GM21390 (cell line): Measurements from ENCODE around the gene CD24.
A peak's percentile ranks its signal among the peaks of the same experiment; 100 is the strongest.
"Not testable (repeated sequence)": the region's sequence is repeated elsewhere in the genome, so short reads cannot be mapped to it uniquely, and the experiment has no call there.

Experiments used
- ATAC-seq: cut with Tn5 transposase; IDR thresholded peaks from one replicate; pipeline ENCODE4 v1.9.1; 2021; ENCODE audit not compliant: unreplicated experiment

The CD24 gene

DNA sequence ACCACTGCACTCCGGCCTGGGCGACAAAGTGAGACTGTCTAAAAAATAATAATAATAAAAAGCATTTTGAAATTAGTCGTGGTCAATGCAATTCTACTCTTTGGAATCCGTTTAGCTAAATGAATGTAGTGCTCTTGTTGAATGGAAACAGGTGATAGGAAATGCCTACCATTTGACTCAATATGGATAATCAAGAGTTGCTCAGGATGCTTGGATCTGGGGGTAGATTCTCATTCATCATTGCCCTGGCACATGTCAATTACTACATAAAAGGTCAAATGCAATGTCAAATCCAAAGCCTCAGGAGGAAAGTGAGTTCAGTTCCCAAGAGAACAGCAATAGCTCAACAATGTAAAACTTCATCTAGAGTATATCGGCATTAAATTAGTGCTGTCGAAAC is 3.8 kb downstream of the CD24 start:
- not testable (repeated sequence) for ATAC-seq

DNA sequence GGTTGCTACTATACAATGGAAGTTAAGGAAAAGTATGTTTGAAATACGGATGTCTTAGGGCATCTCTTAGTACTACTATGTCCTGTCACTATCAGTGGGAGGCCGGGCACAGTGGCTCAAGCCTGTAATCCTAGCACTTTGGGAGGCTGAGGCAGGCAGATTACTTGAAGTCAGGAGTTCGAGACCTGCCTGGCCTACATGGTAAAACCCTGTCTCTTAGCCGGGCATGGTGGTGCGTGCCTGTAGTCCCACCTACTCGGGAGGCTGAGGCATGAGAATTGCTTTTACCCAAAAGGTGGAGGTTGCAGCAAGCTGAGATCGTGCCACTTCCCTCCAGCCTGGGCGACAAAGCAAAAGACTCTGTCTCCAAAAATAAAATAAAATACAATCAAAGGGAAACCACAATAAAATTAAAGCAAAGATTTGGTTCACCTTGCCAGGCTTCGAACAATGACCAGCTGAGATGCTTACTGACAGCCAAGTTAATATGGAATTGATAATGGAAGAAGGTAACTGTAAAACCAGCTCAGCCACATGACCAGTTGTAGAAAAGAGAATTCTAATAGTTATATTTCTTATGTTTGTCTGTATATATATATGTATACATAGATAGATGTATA is 6.5 kb downstream of the CD24 start:
- no peak for ATAC-seq

DNA sequence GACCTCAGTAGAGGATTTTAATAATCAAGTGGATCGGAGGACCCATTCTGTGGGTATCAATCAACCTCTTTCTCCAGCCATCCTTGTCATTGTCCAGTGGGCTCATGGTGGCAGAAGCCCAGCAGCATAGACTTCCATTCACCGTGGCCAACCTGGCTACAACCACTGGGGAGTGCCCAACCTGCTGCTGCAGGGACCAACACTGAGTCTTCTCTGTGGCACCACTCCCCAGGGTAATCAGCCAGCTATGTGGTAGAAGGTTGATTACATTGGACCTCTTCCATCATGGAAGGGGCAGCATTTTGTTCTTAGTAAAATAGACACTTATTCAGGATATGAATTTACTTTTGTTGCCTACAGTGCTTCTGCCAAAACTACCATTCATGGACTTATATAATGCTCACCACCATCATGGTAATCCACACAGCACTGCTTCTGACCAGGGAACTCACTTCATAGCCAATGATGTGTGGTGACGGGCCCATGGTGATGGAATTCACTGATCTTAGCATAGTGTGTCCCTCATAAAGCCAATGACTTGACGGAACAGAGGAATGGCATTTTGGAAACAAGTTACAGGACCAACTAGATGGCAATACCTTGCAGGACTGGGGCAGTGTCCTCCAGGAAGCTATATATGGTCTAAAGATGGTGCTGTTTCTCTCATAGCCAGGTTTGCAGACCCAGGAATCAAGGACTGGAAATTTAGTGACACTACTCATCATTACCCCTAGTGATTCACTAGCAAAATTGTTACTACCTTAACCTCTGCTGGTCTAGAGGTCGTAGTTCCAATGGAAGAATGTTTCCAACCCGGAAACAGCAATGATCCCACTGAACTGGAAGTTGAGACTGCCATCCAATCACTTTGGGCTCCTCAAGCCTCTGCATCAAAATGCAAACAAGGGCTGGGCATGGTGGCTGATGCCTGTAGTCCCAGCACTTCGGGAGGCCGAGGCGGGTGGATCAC is 7.6 kb downstream of the CD24 start:
- no peak for ATAC-seq

DNA sequence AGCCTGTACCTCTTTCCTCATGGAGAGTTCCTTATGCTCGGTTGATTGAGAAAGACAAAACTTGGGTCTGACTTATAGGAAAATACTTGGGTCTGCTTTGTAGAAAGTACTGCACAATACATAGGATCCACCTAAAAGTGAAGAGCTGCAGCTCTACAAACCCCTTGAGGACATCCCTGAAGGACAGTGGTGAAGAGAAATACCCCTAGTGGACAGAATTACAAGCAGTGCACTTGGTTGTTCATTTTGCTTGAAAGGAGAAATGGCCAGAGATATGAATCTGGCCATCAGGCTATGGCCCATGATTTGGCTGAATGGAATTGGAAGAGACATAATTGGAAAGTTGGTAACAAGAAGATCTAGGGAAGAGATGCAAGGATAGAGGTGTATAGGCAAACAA is 8.3 kb downstream of the CD24 start:
- no peak for ATAC-seq

DNA sequence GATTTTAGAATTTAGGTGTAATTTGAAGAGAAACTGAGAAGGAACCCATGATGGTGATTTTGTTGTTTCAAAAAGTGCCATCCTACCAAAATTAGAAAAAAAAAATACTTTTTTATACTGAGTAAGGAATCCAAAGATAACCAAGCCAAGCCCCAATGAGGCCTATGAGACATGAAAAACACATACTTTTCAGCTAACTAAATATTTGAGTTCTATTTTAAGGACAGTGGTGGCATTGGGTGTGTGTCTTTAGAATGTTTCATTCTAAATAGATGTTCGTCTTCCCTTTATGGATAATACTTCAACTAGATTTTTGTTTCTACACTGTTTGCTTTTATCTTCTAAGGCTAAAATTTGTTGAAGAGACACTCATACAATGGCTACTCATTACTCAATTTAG is 9.6 kb downstream of the CD24 start:
- ATAC-seq, result no peak

DNA sequence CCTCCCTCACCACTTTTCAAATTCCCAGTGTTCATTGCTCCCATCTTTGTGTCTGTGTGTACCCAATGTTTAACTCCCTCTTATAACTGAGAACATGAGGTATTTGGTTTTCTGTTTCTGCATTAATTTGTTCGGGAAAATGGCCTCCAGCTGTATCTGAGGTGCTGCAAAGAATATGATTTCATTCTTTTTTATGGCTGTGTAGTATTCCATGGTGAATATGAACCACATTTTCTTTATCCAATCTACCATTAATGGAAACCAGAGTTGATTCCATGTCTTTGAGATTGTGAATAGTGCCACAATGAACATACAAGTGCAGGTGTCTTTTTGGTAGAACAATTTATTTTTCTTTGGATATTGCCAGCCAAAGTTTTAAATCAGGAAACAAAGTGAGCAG is 10.4 kb downstream of the CD24 start:
- no peak for ATAC-seq

DNA sequence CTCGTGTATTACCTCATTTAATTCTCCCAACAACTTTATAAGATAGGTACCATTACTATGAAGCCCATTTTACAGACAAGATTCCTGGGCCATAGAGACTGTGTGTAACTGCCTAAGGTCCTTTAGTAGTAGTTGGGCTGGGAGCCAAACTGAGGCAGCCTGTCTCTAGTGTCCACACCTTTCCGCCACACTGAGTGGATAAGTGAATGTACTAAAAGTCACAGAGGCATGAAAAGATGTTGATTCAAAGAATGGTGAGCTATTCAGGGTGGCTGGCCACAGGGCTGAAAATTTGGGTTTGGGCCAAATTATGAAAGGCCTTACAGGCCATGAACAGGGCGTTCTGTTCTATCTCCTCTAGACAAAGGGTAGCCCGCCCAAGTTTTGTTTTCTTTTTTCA is 11.0 kb downstream of the CD24 start:
- ATAC-seq, result no peak

DNA sequence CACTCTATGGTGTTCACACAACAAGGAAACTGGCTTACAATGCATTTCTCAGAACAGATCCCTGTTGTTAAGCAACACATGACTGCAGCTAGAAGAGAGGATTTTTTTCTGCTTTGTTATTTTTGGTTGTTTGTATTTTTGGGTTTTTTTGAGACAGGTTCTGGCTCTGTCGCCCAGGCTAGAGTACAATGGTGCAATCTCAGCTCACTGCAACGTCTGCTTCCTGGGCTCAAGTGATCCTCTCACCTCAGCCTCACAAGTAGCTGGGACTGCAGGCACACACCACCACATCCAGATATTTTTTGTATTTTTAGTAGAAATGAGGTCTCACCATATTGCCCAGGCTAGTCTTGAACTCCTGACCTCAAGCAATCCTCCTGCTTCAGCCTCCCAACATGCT is 12.7 kb downstream of the CD24 start:
- no peak for ATAC-seq

DNA sequence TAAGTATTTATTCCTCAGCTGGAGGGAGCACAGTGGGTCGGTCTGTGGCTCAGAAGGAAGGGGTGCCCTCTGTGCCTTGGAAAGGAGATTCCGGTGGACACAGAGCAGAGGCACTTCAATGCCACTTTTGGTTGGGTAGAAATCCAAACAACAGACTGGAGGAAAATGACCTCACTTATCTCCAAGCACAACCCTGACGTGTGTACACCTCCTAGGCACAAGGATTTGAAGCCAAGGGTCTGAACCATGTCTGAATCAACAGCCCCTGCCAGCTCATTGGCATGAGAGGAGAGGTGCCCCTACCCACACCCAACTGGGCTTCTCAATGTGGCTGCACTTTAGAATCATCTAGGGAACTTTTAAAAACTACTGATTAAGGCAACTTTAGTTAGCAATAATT is 13.4 kb downstream of the CD24 start:
- ATAC-seq, result no peak

DNA sequence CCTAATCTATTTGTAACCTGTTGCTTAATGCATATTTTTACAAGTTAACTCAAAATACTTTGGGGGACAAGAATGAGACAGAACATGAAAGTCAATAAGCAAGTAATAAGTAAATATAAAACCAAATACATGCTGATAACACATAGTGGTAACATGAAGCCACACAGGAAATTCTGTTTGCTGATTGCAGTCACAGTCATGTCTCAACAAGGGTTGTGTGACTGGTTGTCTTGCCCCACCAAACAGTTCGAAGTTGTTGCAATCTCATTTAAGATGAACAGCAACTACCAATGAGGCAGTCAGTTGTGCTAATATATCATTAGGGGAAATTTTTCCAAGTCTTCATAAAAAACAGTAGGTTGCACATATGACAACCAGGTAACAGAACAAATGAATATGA is 14.5 kb downstream of the CD24 start:
- ATAC-seq, result no peak

DNA sequence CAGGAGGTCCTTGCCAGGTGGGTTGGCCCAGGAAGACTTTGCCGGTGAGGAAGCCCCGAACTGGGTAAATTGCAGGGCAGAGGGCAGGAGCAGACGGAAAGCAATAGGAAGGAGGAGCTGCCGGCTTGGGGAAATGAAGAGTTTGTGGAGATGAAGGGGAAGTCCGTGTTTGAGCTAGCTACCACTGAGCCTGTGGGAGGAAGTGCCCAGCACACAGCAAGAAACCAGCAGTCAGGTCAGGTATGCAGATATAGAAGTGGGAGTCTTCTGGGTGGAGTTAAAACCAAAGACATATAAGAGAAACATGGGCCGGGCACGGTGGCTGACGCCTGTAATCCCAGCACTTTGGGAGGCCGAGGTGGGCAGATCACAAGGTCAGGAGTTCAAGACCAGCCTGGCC is 34.7 kb downstream of the CD24 start:
- ATAC-seq, result peak; percentile 49

DNA sequence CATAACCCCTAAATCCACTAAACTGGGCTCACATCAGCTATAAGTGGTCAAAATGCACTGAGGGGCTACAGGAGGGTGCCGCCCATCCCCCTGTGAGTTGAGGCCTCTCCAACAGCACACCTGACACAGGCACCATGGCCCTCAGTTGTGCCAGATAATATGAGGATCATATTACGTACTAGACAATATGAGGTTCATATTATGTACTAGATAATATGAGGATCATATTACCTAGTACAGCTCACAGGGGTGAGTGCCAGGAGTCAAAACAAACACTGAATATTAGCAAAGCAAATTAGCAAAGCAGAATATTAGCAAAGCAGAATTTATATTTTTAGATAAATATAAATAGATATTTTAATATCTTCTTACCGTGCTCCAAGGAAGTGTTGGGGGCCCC is 35.3 kb downstream of the CD24 start:
- ATAC-seq, result no peak

DNA sequence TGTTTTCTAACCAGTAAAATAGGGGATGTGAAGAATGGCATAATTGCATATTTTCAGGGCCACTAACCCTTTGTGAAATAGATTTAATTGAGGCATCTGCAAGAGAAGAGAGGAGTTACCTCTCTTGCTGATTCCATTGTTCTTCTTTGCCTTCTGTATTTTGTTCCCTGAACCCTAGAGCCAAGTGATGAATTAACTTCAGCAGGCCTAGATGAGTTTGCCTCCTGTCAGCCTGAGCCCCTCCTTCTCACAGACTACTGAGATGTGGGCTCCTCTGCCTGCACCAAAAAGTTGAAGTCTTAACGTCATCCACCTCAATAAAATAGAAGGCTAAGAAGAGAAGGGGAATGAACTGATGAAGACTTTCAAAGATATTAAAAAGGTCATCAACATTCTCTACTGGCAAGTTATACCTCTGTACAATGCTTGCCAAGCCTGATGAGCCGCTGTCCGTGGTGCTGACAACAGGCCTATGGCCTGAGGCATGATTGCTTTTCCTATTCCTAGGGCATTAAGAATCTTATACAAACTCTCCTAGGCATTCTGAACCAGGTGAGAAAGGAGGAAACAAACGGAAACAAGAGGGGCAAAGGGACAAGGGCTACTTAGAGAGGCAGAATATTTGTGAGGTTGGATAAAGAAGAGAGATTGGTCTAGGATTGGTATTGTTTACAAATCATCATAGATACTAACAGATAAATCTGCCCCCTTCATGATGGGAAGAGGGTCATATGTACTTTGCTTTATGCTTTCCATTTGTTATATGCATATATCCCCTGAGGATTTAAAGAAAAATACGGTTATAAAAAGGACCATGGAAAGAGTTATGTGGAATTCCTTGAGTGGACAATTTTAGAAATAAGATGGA is 46.8 kb downstream of the CD24 start:
- ATAC-seq, result no peak

DNA sequence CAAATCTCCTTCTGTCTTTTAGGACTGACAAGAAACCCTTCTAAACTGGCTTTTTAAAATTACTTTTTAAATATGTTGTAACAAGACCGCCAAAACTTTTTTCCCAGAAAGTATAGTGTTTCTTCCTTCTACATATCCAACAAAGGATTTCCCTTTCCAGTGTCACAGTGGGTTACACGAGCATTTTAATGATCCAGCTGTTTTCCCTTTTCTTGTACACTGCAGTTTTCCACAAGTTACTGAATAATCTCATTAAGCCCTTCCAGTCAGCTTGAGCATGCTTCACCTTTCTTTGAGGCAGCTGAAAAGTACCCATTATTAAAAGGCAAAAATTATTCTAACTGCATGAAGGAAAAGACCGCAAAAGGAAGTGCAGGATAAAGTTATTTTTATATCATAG is 48.6 kb downstream of the CD24 start:
- no peak for ATAC-seq

DNA sequence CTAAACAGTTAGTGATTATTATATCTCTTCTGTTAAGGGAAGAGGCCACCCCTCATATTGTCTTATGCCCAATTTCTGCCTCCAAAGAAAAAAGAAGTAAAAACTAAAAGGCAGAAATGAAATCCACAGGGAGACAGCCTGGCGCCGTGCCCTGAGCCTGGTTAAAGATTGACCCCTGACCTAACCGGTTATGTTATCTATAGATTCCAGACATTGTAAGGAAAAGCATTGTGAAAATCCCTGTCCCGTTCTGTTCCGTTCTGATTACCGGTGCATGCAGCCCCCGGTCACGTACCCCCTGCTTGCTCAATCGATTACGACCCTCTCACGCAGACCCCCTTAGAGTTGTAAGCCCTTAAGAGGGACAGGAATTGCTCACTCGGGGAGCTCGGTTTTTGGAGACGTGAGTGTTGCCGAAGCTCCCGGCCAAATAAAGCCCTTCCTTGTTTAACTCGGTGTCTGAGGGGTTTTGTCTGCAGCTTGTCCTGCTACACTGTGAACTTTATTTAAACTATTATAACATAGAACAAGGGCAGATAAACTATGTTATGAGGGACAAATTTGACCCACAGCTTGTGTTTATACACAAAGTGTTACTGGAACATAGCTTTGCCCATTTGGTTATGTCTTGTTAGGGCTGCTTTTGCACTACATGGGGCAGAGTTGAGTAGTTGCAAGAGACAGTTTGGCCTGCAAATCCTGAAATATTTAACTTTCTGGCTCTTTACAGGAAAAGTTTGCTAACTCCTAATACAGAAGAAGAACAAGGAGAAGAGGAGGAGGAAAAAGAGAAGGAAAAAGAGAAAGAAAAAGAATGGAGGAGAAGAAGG is 49.6 kb downstream of the CD24 start:
- no peak for ATAC-seq

DNA sequence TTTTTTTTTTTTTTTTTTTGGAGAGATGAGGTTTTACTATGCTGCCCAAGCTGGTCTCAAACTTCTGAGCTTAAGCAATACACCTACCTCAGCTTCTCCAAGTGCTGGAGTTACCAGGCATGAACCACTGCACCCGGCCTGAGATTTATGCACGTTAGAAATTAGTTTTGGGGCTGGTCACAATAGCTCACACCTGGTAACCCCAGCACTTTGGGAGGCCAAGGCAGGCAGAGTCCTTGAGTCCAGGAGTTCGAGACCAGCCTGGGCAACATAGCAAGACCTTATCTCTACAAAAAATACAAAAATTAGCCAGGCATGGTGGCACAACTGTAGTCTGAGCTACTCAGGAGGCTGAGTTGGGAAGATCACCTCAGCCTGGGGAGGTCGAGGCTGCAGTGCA is 51.9 kb downstream of the CD24 start:
- ATAC-seq, result no peak
